GM21737 (cell line): ENCODE results near the gene BOK.

Experiments
- ATAC-seq: cut with Tn5 transposase; IDR thresholded peaks from one replicate; pipeline ENCODE4 v1.9.1; 2021; ENCODE audit warnings: mild to moderate bottlenecking, moderate library complexity; ENCODE audit not compliant: unreplicated experiment

BOK gene

GRCh38 chr2:241595600-241596140 is 37.1 kb downstream of the BOK start:
- ATAC-seq, result no peak

- no peak for ATAC-seq
Measured at GRCh38 chr2:241597561-241597960, 39.0 kb downstream of the BOK start.

- no peak for ATAC-seq
Measured at GRCh38 chr2:241598061-241598460, 39.5 kb downstream of the BOK start.

- ATAC-seq, result no peak
Measured at GRCh38 chr2:241598487-241598886, 39.9 kb downstream of the BOK start.

DNA sequence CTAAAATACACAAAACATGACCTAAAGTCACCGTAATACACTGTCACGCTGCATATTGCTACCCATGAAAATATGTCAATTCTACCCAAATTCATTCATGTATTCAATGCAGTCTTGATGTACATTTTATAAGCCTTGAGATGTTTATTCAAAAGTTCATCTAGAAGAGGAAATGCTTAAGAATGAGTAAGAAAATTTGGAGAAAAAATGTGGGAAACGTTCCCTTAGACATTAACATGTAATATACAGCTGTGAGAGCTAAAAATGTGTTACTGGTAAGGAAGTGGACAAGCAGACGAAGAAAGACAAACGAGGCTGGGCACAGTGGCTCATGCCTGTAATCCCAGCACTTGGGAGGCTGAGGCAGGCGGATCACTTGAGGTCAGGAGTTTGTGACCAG is 41.1 kb downstream of the BOK start:
- no peak for ATAC-seq

- ATAC-seq, result no peak
Measured at GRCh38 chr2:241601841-241602240, 43.3 kb downstream of the BOK start.

GRCh38 chr2:241602720-241603119 is 44.2 kb downstream of the BOK start:
- no peak for ATAC-seq

DNA sequence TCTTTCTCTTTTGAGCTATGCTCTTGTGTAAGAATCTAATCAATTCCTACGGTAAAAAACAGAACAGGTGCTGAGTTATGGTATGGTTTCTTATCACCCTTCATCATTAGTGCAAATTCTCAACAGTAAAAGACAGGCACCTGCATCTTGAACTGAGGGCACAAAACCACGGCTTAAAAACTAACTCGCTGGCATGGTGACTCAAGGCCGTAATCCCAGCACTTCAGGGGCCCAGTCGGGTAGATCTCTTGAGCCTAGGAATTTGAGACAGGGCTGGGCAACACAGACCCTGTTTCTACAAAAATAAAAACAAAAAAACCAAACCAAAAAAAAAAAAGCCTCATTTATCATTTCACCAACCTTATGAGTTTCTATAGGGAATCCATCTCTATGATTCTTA is 45.1 kb downstream of the BOK start:
- ATAC-seq, result no peak

GRCh38 chr2:241606186-241606585 is 47.6 kb downstream of the BOK start:
- no peak for ATAC-seq

GRCh38 chr2:241607162-241607885 is 48.8 kb downstream of the BOK start:
- no peak for ATAC-seq

DNA sequence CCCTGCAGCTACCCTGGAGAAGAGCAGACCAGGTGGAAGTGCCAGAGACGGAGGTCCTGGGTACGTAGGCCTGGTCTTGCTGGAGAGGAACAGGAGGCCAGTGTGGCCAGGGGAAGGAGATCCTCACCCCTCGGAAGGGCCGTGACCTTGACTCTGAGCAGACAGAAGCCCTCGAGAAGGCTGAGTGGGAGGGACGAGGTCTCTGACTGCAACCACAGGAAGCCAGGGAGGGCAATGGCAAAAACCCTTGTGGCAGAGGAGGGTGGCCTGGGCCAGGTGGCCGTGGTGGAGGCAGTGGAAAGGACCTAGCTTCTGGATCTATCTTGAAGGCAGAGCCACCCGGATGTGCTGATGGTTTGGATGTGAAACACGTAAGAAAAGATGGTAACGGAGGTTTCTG is 50.3 kb downstream of the BOK start:
- ATAC-seq, result no peak

- ATAC-seq, result peak; percentile 86
Measured at GRCh38 chr2:241609859-241610793, 51.6 kb downstream of the BOK start.

- ATAC-seq, result no peak
Measured at GRCh38 chr2:241611062-241611461, 52.5 kb downstream of the BOK start.

DNA sequence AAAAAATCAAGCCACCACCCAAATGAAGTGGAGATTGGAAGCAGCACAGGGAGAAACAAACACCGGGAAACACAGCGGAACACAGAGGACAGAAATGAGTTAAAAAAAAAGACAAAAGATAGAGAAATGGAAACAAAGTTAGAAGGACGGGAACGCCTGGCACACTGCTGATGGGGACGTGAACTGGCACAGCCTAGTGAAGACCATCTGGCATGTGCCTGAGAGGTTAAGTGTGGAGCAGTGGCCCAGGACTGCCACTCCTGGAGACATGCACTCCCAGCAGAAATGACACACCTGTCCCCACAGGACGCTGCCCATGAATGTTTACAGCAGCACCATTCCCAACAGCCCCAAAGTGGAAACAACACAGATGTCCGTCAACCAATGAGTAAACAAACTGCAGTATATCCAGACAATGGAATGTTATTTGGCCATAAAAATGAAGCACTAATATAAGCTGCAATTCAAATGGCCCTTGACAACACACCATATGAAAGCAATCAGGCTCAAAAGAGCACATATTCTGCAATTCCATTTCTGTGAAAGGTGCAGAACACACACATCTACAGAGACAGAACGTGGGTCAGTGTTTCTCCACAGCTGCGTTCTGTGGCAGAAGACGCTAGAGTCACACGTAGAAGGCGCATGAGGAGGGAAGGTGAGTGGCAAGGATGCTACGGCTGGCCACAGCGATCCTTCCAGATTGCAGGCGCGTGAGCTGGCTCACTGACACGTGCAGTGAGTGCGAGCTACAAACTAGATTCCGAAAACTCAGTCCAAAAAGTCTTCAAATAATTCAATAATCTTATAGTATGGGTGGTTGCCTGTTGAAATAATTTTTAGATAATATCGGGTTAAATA is 53.8 kb downstream of the BOK start:
- ATAC-seq, result no peak

GRCh38 chr2:241613017-241613780 is 54.7 kb downstream of the BOK start:
- ATAC-seq, result no peak

DNA sequence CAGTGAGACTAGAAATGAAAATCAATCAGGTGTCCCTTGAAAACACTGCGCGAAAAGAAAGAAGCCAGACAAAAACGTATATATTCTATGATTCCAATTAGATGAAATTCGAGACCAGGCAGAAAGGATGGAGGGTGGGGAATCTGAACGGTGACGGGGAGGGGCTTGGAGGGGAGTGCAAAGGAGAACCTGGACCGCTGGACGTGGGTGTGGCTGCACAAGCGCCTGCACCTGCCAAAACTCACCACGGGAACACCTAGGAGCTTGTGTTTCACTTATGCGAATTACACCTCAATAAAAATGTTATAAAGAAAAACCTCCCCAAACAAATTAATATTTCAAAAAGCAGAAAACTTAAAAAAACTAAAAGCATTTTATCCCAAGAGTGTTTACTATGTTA is 56.5 kb downstream of the BOK start:
- ATAC-seq, result no peak

- ATAC-seq, result no peak
Measured at GRCh38 chr2:241615522-241616052, 57.0 kb downstream of the BOK start.

DNA sequence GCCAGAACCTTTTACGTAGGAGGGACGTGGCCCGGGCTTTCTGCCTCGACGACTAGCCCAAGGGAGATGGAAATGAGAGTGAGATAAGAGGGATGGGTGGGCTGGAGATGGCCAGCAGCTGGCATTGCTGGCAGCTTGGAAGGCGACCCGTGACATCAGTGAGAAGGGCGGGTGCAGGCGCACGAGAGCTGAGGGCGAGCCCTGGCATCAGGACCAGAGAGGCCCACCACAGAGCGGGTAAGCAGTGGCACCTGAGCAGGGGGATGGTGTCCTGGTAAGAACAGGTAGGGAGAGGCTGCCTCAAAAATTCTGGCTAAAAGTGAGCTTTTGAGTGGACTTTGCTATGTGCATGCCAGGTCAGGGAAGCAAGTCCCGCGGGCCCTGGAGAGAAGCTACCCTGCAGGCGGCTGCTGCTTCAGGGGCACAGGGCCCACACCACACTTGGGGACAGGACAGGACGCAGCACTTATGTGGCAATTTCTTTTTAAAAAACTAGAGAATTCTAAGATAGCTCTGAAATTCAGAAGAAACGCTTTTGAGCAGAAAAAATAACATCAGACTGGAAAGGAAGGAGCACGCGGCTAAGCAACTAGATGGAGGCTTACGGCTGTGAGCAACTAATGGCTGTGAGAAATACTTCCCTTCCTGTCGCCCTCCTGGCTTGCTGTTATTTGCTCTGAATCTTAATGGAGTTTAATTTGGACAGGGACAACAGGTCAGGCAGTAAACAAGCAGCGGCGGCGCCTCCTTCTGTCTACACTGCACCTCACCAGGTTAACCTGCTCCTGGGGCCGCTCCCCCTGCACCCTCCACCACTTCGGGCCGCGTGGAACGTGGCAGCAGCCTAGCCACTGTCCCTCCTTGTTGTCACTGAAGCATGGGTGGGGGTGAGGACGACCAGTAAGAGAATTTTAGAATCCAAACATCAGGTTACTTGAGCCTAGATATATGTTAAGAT is 57.9 kb downstream of the BOK start:
- ATAC-seq, result no peak
